Central memory CD8-positive, alpha-beta T cell (primary cell): Measurements from ENCODE around the gene MYO1D.

Source experiments
- ATAC-seq: fragments of 150-1000 bp; cut with Tn5 transposase; replicated peaks from 2 replicates; pipeline ENCODE4 v1.10.0; 2022; ENCODE audit warnings: mild to moderate bottlenecking, moderate FRiP score, moderate number of reproducible peaks; ENCODE audit not compliant: poor library complexity, severe bottlenecking; ENCODE audit errors: extremely low read depth
- DNase-seq, 2 donors: peaks; one replicate each; pipeline ENCODE4 v3.0.0; 2021; ENCODE audit warnings: low spot score in 2 of 2
- H3K27ac Mint-ChIP-seq: one replicate; pipeline ENCODE4 v1.8.0; 2022; ENCODE audit warnings: low read depth, mild to moderate bottlenecking, moderate library complexity, mixed read lengths
- H3K27me3 Mint-ChIP-seq: one replicate; pipeline ENCODE4 v1.8.0; 2022; ENCODE audit warnings: mixed read lengths
- H3K36me3 Mint-ChIP-seq: one replicate; pipeline ENCODE4 v1.8.0; 2022; ENCODE audit warnings: mild to moderate bottlenecking, moderate library complexity, mixed read lengths; ENCODE audit not compliant: insufficient read depth
- H3K4me1 Mint-ChIP-seq: one replicate; pipeline ENCODE4 v1.8.0; 2022; ENCODE audit warnings: mixed read lengths
- H3K4me3 Mint-ChIP-seq: one replicate; pipeline ENCODE4 v1.8.0; 2022; ENCODE audit warnings: mild to moderate bottlenecking, moderate library complexity, mixed read lengths
- H3K9me3 Mint-ChIP-seq: one replicate; pipeline ENCODE4 v1.8.0; 2022; ENCODE audit warnings: mixed read lengths

MYO1D gene

GRCh38 chr17:32801193-32801592 is 75.7 kb downstream of the MYO1D start:
- Mint-ChIP-seq H3K36me3 (no peaks in the 10 kb centered on the region), H3K27me3 (no peaks in the 10 kb centered on the region), H3K9me3 (no peaks in the 10 kb centered on the region), H3K27ac (no peak overlapping the region), H3K4me1 (no peaks in the 10 kb centered on the region), H3K4me3 (no peak overlapping the region)
- DNase-seq (no peak), ATAC-seq (no peak)

- no peak overlapping the region for H3K27ac Mint-ChIP-seq
- H3K9me3 Mint-ChIP-seq: no peaks in the 10 kb centered on the region
- no peaks in the 10 kb centered on the region for H3K36me3 Mint-ChIP-seq
- no peak for DNase-seq
- H3K27me3 Mint-ChIP-seq: no peaks in the 10 kb centered on the region
- no peak overlapping the region for H3K4me3 Mint-ChIP-seq
- H3K4me1 Mint-ChIP-seq: no peaks in the 10 kb centered on the region
- ATAC-seq: no peak
These were observed 78.0 kb downstream of the MYO1D start for GRCh38 chr17:32798938-32799337.

DNA sequence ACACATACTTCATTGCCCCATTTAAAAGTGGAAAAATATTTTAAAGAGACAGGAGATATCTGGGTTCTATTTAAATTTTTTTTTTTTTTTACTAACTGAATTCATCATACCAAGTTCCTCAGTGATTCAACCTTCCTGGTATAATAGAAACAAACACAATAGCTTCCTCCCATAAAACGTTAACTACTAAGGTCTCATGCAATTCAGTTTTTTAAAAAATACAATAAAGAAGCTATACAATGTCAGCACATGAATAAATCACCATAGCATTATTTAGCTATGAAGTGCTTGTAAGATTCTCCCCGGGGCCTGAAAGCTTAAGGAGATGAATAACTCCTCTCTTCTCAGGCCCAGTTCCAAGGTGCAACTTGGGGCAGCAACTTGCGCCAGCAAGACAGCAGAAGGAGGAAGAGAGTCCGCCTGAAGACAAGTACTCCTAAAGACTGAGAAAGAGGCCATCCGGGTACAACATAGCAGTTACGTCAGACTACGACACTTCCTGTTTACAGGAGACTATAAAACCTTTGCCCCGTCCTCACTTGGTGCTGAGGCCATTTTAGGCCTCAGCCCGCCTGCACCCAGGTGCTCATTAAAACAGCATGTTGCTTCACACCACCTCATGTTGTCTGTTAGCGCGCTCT is 81.5 kb downstream of the MYO1D start:
- Mint-ChIP-seq H3K4me3 (no peak overlapping the region), H3K4me1 (no peaks in the 10 kb centered on the region), H3K27me3 (no peaks in the 10 kb centered on the region), H3K27ac (no peak overlapping the region), H3K9me3 (no peaks in the 10 kb centered on the region), H3K36me3 (no peaks in the 10 kb centered on the region)
- ATAC-seq: no peak
- no peak for DNase-seq

GRCh38 chr17:32794533-32795246 is 82.2 kb downstream of the MYO1D start:
- ATAC-seq: no peak
- Mint-ChIP-seq H3K9me3 (no peaks in the 10 kb centered on the region), H3K4me1 (no peaks in the 10 kb centered on the region), H3K27me3 (no peaks in the 10 kb centered on the region), H3K36me3 (no peaks in the 10 kb centered on the region), H3K4me3 (no peak overlapping the region), H3K27ac (no peak overlapping the region)
- DNase-seq: no peak

- Mint-ChIP-seq H3K9me3 (no peaks in the 10 kb centered on the region), H3K4me1 (no peaks in the 10 kb centered on the region), H3K36me3 (no peaks in the 10 kb centered on the region), H3K27me3 (no peaks in the 10 kb centered on the region), H3K4me3 (no peak overlapping the region), H3K27ac (no peak overlapping the region)
- no peak for ATAC-seq
- DNase-seq: no peak
These were observed 83.1 kb downstream of the MYO1D start for GRCh38 chr17:32793841-32794240.

DNA sequence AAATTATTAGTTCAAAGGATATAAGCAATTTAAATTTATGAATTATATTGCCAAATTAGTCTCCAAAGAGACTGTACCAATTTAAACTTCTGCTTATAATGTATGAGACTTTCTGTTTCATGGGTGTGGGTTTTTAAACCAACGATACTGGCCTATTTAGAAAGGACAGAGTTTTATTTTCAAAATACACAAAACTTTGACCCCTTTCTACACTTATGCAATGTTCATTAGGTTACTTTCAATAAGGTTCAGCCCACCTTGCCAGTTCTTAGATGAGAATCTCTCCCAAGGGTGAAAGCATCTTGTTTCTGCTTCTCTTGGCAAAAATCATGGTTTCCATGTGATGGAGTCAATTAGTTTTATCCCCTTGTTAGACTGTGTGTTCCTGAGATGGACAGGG is 84.7 kb downstream of the MYO1D start:
- no peaks in the 10 kb centered on the region for H3K36me3 Mint-ChIP-seq

GRCh38 chr17:32786169-32786568 is 90.8 kb downstream of the MYO1D start:
- no peak for DNase-seq
- no peak overlapping the region for H3K4me3 Mint-ChIP-seq
- H3K4me1 Mint-ChIP-seq: no peaks in the 10 kb centered on the region
- no peaks in the 10 kb centered on the region for H3K36me3 Mint-ChIP-seq
- no peaks in the 10 kb centered on the region for H3K27me3 Mint-ChIP-seq
- no peaks in the 10 kb centered on the region for H3K9me3 Mint-ChIP-seq
- no peak overlapping the region for H3K27ac Mint-ChIP-seq
- no peak for ATAC-seq

More for the DNA sequence above, 84.7 kb downstream of the MYO1D start:
- DNase-seq: no peak
- Mint-ChIP-seq H3K9me3 (no peaks in the 10 kb centered on the region), H3K27me3 (no peaks in the 10 kb centered on the region), H3K4me1 (no peaks in the 10 kb centered on the region), H3K27ac (no peak overlapping the region), H3K4me3 (no peak overlapping the region)
- no peak for ATAC-seq

- Mint-ChIP-seq H3K27me3 (no peaks in the 10 kb centered on the region), H3K27ac (no peak overlapping the region), H3K36me3 (no peaks in the 10 kb centered on the region), H3K4me3 (no peak overlapping the region), H3K4me1 (no peaks in the 10 kb centered on the region), H3K9me3 (no peaks in the 10 kb centered on the region)
- ATAC-seq (no peak), DNase-seq (no peak)
These were observed 92.8 kb downstream of the MYO1D start for GRCh38 chr17:32784113-32784512.

GRCh38 chr17:32783602-32784001 is 93.3 kb downstream of the MYO1D start:
- ATAC-seq (no peak), DNase-seq (no peak)
- Mint-ChIP-seq H3K27ac (no peak overlapping the region), H3K4me3 (no peak overlapping the region), H3K9me3 (no peaks in the 10 kb centered on the region), H3K4me1 (no peaks in the 10 kb centered on the region), H3K27me3 (no peaks in the 10 kb centered on the region), H3K36me3 (no peaks in the 10 kb centered on the region)

GRCh38 chr17:32780721-32781120 is 96.2 kb downstream of the MYO1D start:
- H3K4me3 Mint-ChIP-seq: no peak overlapping the region
- no peak overlapping the region for H3K27ac Mint-ChIP-seq
- ATAC-seq (no peak), DNase-seq (no peak)
- H3K36me3 Mint-ChIP-seq: no peaks in the 10 kb centered on the region
- H3K4me1 Mint-ChIP-seq: no peaks in the 10 kb centered on the region
- H3K9me3 Mint-ChIP-seq: no peaks in the 10 kb centered on the region
- no peaks in the 10 kb centered on the region for H3K27me3 Mint-ChIP-seq

GRCh38 chr17:32777922-32778321 is 99.0 kb downstream of the MYO1D start:
- H3K4me1 Mint-ChIP-seq: no peaks in the 10 kb centered on the region
- DNase-seq (no peak), ATAC-seq (no peak)
- H3K9me3 Mint-ChIP-seq: no peaks in the 10 kb centered on the region
- no peaks in the 10 kb centered on the region for H3K27me3 Mint-ChIP-seq
- H3K4me3 Mint-ChIP-seq: no peak overlapping the region
- no peak overlapping the region for H3K27ac Mint-ChIP-seq
- H3K36me3 Mint-ChIP-seq: no peaks in the 10 kb centered on the region

GRCh38 chr17:32777436-32777835 is 99.5 kb downstream of the MYO1D start:
- ATAC-seq (no peak), DNase-seq (no peak)
- Mint-ChIP-seq H3K27me3 (no peaks in the 10 kb centered on the region), H3K9me3 (no peaks in the 10 kb centered on the region), H3K4me3 (no peak overlapping the region), H3K36me3 (no peaks in the 10 kb centered on the region), H3K27ac (no peak overlapping the region), H3K4me1 (no peaks in the 10 kb centered on the region)

GRCh38 chr17:32774695-32775084 is 102.2 kb downstream of the MYO1D start:
- H3K9me3 Mint-ChIP-seq: no peaks in the 10 kb centered on the region
- no peak for DNase-seq
- H3K4me1 Mint-ChIP-seq: no peaks in the 10 kb centered on the region
- no peaks in the 10 kb centered on the region for H3K36me3 Mint-ChIP-seq
- ATAC-seq: no peak
- H3K27ac Mint-ChIP-seq: no peak overlapping the region
- no peak overlapping the region for H3K4me3 Mint-ChIP-seq
- no peaks in the 10 kb centered on the region for H3K27me3 Mint-ChIP-seq
